ENCODE data around the gene TDRD15. TPM values are rescaled to one million over a fixed set of nuclear protein-coding genes. Genes with fewer than 3 reads are reported as not detected.

TDRD15 gene
- total and polyA plus RNA-seq, 2 experiments from 2014 or later = 0.07 TPM; not detected in 1

DNA sequence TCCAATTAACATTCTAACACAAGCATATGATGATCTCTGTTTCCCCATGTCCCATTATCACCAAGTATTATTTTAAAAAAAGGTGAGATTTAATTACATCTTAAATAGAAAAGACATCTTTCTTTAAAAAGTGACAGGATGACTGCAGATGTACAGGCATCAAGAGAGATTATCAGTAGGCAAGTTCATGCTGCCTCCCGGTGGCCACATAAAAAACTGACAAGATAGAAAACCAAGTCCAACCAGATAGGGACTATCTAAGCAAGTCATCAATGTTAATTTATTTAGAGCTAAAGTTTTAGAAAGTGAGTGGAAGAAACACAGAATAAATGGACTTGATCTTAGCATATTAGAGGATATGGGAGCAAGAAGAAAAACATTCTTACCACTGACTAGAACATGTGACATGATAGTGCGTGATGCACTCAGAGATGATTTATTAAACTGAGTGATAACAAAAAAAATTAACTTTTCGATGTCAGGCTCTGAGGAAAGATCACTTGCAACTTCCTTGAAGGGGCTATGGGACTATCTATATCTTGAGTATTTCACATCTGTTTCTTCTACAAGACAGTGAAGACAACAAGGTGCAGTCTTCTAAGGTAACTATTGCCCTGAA is 5.4 kb upstream of the TDRD15 start:
- H2AFZ ChIP-seq = no peak overlapping the region
- no peaks in the 10 kb centered on the region for H3K4me1 ChIP-seq (ENCODE audit: insufficient read depth)
- no peaks in the 10 kb centered on the region for H4K20me1 ChIP-seq (replicated peaks; ENCODE audit: insufficient read depth)
- no peaks in the 10 kb centered on the region for H3K4me1 Mint-ChIP-seq
- DNase-seq (ENCODE audit: low spot score) (peak; percentile 56), ATAC-seq (peak; percentile 71)
- H3K27ac Mint-ChIP-seq = no peak overlapping the region
- H3K9me2 ChIP-seq (ENCODE audit: insufficient read depth) = no peaks in the 10 kb centered on the region
- no peak for TF ChIP-seq STAT1 (IDR thresholded peaks at IDR 0.05; ENCODE audit: unreplicated experiment)
- TF ChIP-seq, protein P1, sequence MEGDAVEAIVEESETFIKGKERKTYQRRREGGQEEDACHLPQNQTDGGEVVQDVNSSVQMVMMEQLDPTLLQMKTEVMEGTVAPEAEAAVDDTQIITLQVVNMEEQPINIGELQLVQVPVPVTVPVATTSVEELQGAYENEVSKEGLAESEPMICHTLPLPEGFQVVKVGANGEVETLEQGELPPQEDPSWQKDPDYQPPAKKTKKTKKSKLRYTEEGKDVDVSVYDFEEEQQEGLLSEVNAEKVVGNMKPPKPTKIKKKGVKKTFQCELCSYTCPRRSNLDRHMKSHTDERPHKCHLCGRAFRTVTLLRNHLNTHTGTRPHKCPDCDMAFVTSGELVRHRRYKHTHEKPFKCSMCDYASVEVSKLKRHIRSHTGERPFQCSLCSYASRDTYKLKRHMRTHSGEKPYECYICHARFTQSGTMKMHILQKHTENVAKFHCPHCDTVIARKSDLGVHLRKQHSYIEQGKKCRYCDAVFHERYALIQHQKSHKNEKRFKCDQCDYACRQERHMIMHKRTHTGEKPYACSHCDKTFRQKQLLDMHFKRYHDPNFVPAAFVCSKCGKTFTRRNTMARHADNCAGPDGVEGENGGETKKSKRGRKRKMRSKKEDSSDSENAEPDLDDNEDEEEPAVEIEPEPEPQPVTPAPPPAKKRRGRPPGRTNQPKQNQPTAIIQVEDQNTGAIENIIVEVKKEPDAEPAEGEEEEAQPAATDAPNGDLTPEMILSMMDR (conservative IDR thresholded peaks at IDR 0.05; ENCODE audit: low read depth in 2 of 2) = peak; percentile 78 to 85
- no peaks in the 10 kb centered on the region for H3F3A ChIP-seq (replicated peaks; ENCODE audit: low read depth)
- no peaks in the 10 kb centered on the region for H3K9me3 Mint-ChIP-seq
- H3K27me3 ChIP-seq (ENCODE audit: insufficient read depth) = no peaks in the 10 kb centered on the region
- H3K4me3 ChIP-seq = no peak overlapping the region
- no peaks in the 10 kb centered on the region for H3K36me3 ChIP-seq (ENCODE audit: insufficient read depth)
- no peak overlapping the region for H3K4me2 ChIP-seq
- no peak overlapping the region for H3K27ac ChIP-seq (ENCODE audit: low read depth)
- no peaks in the 10 kb centered on the region for H3K36me3 Mint-ChIP-seq (ENCODE audit: low read depth)
- H3K27me3 Mint-ChIP-seq (ENCODE audit: insufficient read depth, low read depth, poor library complexity) = peaks cover 2% of the 10 kb centered on the region
- H3K4me3 Mint-ChIP-seq = no peak overlapping the region
- no peaks in the 10 kb centered on the region for H3K79me2 ChIP-seq (replicated peaks; ENCODE audit: insufficient read depth)

DNA sequence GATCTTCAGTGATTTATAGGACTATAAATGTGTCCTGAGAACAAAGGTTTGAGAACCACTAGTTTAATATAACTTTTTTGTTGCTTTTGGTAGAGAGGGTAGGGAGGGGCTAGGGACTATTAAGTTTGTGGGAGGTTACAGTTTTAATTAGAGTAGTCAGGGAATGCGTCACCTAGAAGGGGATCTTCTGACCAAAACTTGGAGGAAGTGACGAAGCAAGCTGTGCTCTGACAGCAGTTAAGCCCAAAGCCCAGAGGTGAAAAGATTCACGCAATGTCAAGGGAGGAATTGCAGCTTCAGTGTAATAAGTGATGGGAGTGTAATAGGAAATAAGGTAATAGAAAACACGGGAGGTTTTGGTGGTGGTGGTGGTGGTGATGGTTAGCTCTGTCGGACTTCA is 8.1 kb downstream of the TDRD15 start:
- Histone ChIP-seq H3K9me2 (ENCODE audit: insufficient read depth) (no peaks in the 10 kb centered on the region; the same call in 1 of the 2 replicates), H3K4me1 (ENCODE audit: insufficient read depth) (no peaks in the 10 kb centered on the region), H4K20me1 (replicated peaks; ENCODE audit: insufficient read depth) (no peaks in the 10 kb centered on the region), H3F3A (replicated peaks; ENCODE audit: low read depth) (no peaks in the 10 kb centered on the region), H3K79me2 (replicated peaks; ENCODE audit: insufficient read depth) (no peaks in the 10 kb centered on the region), H2AFZ (no peak overlapping the region), H3K27me3 (ENCODE audit: insufficient read depth) (no peaks in the 10 kb centered on the region), H3K27ac (ENCODE audit: low read depth) (no peak overlapping the region), H3K36me3 (ENCODE audit: insufficient read depth) (no peaks in the 10 kb centered on the region), H3K4me3 (no peak overlapping the region), H3K4me2 (no peak overlapping the region)
- no peak overlapping the region for H3K27ac Mint-ChIP-seq
- H3K27me3 Mint-ChIP-seq (ENCODE audit: insufficient read depth, low read depth, poor library complexity) = no peaks in the 10 kb centered on the region
- no peak for ATAC-seq
- no peaks in the 10 kb centered on the region for H3K9me3 Mint-ChIP-seq
- H3K4me1 Mint-ChIP-seq = no peaks in the 10 kb centered on the region; the same call in 2 of the 3 replicates
- no peak overlapping the region for H3K4me3 Mint-ChIP-seq
- DNase-seq (ENCODE audit: low spot score) = no peak
- no peaks in the 10 kb centered on the region for H3K36me3 Mint-ChIP-seq (ENCODE audit: low read depth)
- no peak for TF ChIP-seq ETS1 (IDR thresholded peaks at IDR 0.05)
- no peak for TF ChIP-seq JUNB (IDR thresholded peaks at IDR 0.05; ENCODE audit: unreplicated experiment)
- TF ChIP-seq, protein P1 (conservative IDR thresholded peaks at IDR 0.05; ENCODE audit: low read depth in 2 of 2) = no peak
- TF ChIP-seq POLR2AphosphoS5 (IDR thresholded peaks at IDR 0.05; ENCODE audit: low read depth) = no peak
- TF ChIP-seq ZNF462 (CRISPR knock-in tag; IDR thresholded peaks at IDR 0.05) = no peak
- TF ChIP-seq CREB1 (CRISPR knock-in tag; IDR thresholded peaks at IDR 0.05; ENCODE audit: low read depth) = no peak
- TF ChIP-seq ZNF114 (CRISPR knock-in tag; IDR thresholded peaks at IDR 0.05) = no peak
- no peak for TF ChIP-seq NANOG (IDR thresholded peaks at IDR 0.05; ENCODE audit: borderline replicate concordance)
- no peak for TF ChIP-seq EZH2 (IDR thresholded peaks at IDR 0.05; ENCODE audit: low read depth, unreplicated experiment)
- no peak for TF ChIP-seq ZNF331 (CRISPR knock-in tag; IDR thresholded peaks at IDR 0.05; ENCODE audit: low read depth)
